Measurements from ENCODE around the gene PDLIM3.

- TF ChIP-seq, protein P1, sequence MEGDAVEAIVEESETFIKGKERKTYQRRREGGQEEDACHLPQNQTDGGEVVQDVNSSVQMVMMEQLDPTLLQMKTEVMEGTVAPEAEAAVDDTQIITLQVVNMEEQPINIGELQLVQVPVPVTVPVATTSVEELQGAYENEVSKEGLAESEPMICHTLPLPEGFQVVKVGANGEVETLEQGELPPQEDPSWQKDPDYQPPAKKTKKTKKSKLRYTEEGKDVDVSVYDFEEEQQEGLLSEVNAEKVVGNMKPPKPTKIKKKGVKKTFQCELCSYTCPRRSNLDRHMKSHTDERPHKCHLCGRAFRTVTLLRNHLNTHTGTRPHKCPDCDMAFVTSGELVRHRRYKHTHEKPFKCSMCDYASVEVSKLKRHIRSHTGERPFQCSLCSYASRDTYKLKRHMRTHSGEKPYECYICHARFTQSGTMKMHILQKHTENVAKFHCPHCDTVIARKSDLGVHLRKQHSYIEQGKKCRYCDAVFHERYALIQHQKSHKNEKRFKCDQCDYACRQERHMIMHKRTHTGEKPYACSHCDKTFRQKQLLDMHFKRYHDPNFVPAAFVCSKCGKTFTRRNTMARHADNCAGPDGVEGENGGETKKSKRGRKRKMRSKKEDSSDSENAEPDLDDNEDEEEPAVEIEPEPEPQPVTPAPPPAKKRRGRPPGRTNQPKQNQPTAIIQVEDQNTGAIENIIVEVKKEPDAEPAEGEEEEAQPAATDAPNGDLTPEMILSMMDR (conservative IDR thresholded peaks at IDR 0.05): no peak
- no peak for TF ChIP-seq EZH2 (IDR thresholded peaks at IDR 0.05; ENCODE audit: low read depth)
Measured at GRCh38 chr4:185550933-185551332, 15.6 kb upstream of the PDLIM3 start.
